Effector memory CD4-positive, alpha-beta T cell (primary cell): ENCODE measurements around the gene ZNF473.

Experiments
- DNase-seq, 3 donors: peaks; one replicate each; pipeline ENCODE4 v3.0.0-alpha.2; 2020
- H3K27ac ChIP-seq: 2 replicates; pipeline ENCODE4 v1.7.0; 2013; ENCODE audit warnings: mild to moderate bottlenecking, low read length, moderate library complexity; ENCODE audit not compliant: insufficient read depth, poor library complexity, severe bottlenecking
- H3K27me3 ChIP-seq: replicated peaks from 2 replicates; pipeline ENCODE4 v1.7.0; 2013; ENCODE audit warnings: mild to moderate bottlenecking, low read length; ENCODE audit not compliant: insufficient read depth, control insufficient read depth, poor library complexity, severe bottlenecking
- H3K36me3 ChIP-seq: 2 replicates; pipeline ENCODE4 v1.7.0; 2013; ENCODE audit warnings: mild to moderate bottlenecking, low read length, moderate library complexity; ENCODE audit not compliant: control insufficient read depth, insufficient read depth
- H3K4me1 ChIP-seq: 2 replicates; pipeline ENCODE4 v1.7.0; 2013; ENCODE audit warnings: low read length, mild to moderate bottlenecking; ENCODE audit not compliant: control insufficient read depth, insufficient read depth, poor library complexity, severe bottlenecking
- H3K4me3 ChIP-seq: 2 replicates; pipeline ENCODE4 v1.7.0; 2013; ENCODE audit warnings: low read length, low read depth, mild to moderate bottlenecking; ENCODE audit not compliant: insufficient read depth, poor library complexity, severe bottlenecking
- H3K9me3 ChIP-seq: 2 replicates; pipeline ENCODE4 v1.7.0; 2013; ENCODE audit warnings: mild to moderate bottlenecking, low read length, moderate library complexity; ENCODE audit not compliant: control insufficient read depth
- total RNA-seq, 3 donors: gene quantifications; one replicate each; lab custom pipeline; 2026; lab: John Stamatoyannopoulos, UW

The ZNF473 gene
- 6.2 to 18.6 (median 12.4) reads per million in 3 donors for total RNA-seq

- Histone ChIP-seq H3K4me1 (peaks cover 15% of the 10 kb centered on the region), H3K36me3 (no peaks in the 10 kb centered on the region)
- peak; percentile 86 to 93 (median 92) for DNase-seq
These were observed at the start of gene ZNF473 for GRCh38 chr19:50025794-50026549. ZNF473 (plus strand) TSS chr19:50026005; CDS start chr19:50031083, 5,078 bp downstream.

GRCh38 chr19:49976496-49976895, 49.3 kb upstream of the ZNF473 start:
- H3K9me3 ChIP-seq, result no peaks in the 10 kb centered on the region
- DNase-seq, result no peak
- no peaks in the 10 kb centered on the region for H3K4me1 ChIP-seq
- no peak overlapping the region for H3K4me3 ChIP-seq
- no peak overlapping the region for H3K27ac ChIP-seq
- no peaks in the 10 kb centered on the region for H3K27me3 ChIP-seq
- H3K36me3 ChIP-seq, result peaks cover 36% of the 10 kb centered on the region

More at GRCh38 chr19:50025794-50026549, at the start of gene ZNF473:
- Histone ChIP-seq H3K27ac (peak within 1 kb of the TSS; percentile 95), H3K27me3 (no peaks in the 10 kb centered on the region), H3K4me3 (peak within 1 kb of the TSS; percentile 83), H3K9me3 (no peaks in the 10 kb centered on the region)

GRCh38 chr19:49977076-49977475, 48.7 kb upstream of the ZNF473 start:
- Histone ChIP-seq H3K9me3 (no peaks in the 10 kb centered on the region), H3K27ac (no peak overlapping the region), H3K36me3 (peaks cover 40% of the 10 kb centered on the region), H3K27me3 (no peaks in the 10 kb centered on the region), H3K4me1 (no peaks in the 10 kb centered on the region), H3K4me3 (no peak overlapping the region)
- DNase-seq, result no peak

- no peaks in the 10 kb centered on the region for H3K27me3 ChIP-seq
- H3K27ac ChIP-seq, result no peak overlapping the region
- H3K9me3 ChIP-seq, result no peaks in the 10 kb centered on the region
- no peak for DNase-seq
- H3K4me1 ChIP-seq, result no peaks in the 10 kb centered on the region
- no peak overlapping the region for H3K4me3 ChIP-seq
- H3K36me3 ChIP-seq, result peaks cover 40% of the 10 kb centered on the region
These were observed 47.9 kb upstream of the ZNF473 start for GRCh38 chr19:49977881-49978280.

GRCh38 chr19:49978324-49978723, 47.5 kb upstream of the ZNF473 start:
- H3K9me3 ChIP-seq, result no peaks in the 10 kb centered on the region
- peaks cover 40% of the 10 kb centered on the region for H3K36me3 ChIP-seq
- no peak overlapping the region for H3K27ac ChIP-seq
- H3K4me3 ChIP-seq, result no peak overlapping the region
- DNase-seq, result no peak
- H3K27me3 ChIP-seq, result no peaks in the 10 kb centered on the region
- no peaks in the 10 kb centered on the region for H3K4me1 ChIP-seq

- Histone ChIP-seq H3K36me3 (peaks cover 35% of the 10 kb centered on the region), H3K4me1 (no peaks in the 10 kb centered on the region), H3K27me3 (no peaks in the 10 kb centered on the region), H3K4me3 (no peak overlapping the region), H3K27ac (no peak overlapping the region), H3K9me3 (no peaks in the 10 kb centered on the region)
- no peak for DNase-seq
These were observed 43.9 kb upstream of the ZNF473 start for GRCh38 chr19:49981603-49982593.

GRCh38 chr19:49983645-49984229, 42.1 kb upstream of the ZNF473 start:
- Histone ChIP-seq H3K27ac (no peak overlapping the region), H3K9me3 (no peaks in the 10 kb centered on the region), H3K27me3 (no peaks in the 10 kb centered on the region), H3K36me3 (peaks cover 28% of the 10 kb centered on the region), H3K4me3 (no peak overlapping the region), H3K4me1 (no peaks in the 10 kb centered on the region)
- peak; percentile 48 to 71 (median 61) for DNase-seq

GRCh38 chr19:49984491-49984890, 41.3 kb upstream of the ZNF473 start:
- DNase-seq, result no peak
- Histone ChIP-seq H3K27me3 (no peaks in the 10 kb centered on the region), H3K36me3 (peaks cover 28% of the 10 kb centered on the region), H3K27ac (no peak overlapping the region), H3K9me3 (no peaks in the 10 kb centered on the region), H3K4me1 (no peaks in the 10 kb centered on the region), H3K4me3 (no peak overlapping the region)

- Histone ChIP-seq H3K9me3 (no peaks in the 10 kb centered on the region), H3K36me3 (peaks cover 37% of the 10 kb centered on the region), H3K4me3 (no peak overlapping the region), H3K27me3 (no peaks in the 10 kb centered on the region), H3K27ac (no peak overlapping the region), H3K4me1 (no peaks in the 10 kb centered on the region)
- DNase-seq, result no peak
These were observed 39.9 kb upstream of the ZNF473 start for GRCh38 chr19:49985871-49986270.
